Loucy (cell line): ENCODE measurements around the gene ADAMTS2.

Source experiments
- EZH2phosphoT487 ChIP-seq: fragments of 200-600 bp; IDR thresholded peaks from 2 replicates; pipeline ENCODE4 v1.6.1; 2018; ENCODE audit warnings: antibody characterized with exemption, mild to moderate bottlenecking, moderate library complexity, borderline replicate concordance
- TF ChIP-seq, protein P1 (sequence below): fragments of 200-600 bp; sonication (generic); conservative IDR thresholded peaks from 2 replicates; pipeline ENCODE4 v1.5.1; 2014; ENCODE audit warnings: mild to moderate bottlenecking, antibody characterized with exemption, low read length

DNA sequence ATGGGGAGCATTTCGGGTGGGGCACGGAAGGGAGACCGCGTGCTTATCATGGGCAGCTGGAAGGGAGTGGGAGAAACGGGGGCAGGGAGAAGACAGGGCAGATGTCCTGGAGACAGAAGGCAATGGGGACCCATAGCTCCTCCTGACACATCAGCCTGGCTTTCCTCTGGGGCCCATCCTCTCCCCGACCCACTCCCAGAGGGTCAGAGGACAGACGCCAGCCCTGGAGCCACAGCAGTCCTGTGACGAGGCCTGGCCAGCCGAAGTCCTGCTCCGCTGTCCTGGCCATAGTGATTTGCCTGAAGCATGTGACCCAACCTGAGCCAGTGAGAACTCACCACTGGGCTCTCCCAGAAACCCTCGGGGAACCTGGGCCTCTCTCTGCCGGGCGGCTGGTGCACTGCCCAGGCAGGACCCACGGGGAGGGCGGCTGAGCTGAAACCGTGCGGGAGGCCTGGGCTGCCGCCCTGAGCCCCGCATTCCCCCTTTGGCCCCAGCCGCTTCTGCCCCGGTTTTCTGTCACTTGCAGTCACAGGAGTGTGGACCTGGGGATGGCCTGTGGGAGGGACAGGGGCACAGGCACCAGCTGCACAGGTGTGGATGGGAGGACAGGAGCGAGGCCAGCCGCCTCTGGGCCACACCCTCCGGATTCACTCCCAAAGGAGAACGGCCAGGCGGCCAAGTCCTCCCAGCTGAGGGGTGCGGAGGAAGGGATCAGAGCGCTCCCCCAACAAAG lies 19.8 kb downstream of the ADAMTS2 start:
- TF ChIP-seq, protein P1, sequence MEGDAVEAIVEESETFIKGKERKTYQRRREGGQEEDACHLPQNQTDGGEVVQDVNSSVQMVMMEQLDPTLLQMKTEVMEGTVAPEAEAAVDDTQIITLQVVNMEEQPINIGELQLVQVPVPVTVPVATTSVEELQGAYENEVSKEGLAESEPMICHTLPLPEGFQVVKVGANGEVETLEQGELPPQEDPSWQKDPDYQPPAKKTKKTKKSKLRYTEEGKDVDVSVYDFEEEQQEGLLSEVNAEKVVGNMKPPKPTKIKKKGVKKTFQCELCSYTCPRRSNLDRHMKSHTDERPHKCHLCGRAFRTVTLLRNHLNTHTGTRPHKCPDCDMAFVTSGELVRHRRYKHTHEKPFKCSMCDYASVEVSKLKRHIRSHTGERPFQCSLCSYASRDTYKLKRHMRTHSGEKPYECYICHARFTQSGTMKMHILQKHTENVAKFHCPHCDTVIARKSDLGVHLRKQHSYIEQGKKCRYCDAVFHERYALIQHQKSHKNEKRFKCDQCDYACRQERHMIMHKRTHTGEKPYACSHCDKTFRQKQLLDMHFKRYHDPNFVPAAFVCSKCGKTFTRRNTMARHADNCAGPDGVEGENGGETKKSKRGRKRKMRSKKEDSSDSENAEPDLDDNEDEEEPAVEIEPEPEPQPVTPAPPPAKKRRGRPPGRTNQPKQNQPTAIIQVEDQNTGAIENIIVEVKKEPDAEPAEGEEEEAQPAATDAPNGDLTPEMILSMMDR, result no peak
- no peak for TF ChIP-seq EZH2phosphoT487
